Activated T-helper 1 cell treated with Interleukin-2 at 50 U/mL for 16 hours (primary cell): ENCODE measurements around the gene GPN3.
"Not testable (repeated sequence)": the region's sequence is repeated elsewhere in the genome, so short reads cannot be mapped to it uniquely, and the experiment has no call there.

ENCODE experiments used
- DNase-seq: peaks from one replicate; pipeline ENCODE4 v3.0.0-alpha.2; 2020; ENCODE audit warnings: low read depth

GPN3 gene

DNA sequence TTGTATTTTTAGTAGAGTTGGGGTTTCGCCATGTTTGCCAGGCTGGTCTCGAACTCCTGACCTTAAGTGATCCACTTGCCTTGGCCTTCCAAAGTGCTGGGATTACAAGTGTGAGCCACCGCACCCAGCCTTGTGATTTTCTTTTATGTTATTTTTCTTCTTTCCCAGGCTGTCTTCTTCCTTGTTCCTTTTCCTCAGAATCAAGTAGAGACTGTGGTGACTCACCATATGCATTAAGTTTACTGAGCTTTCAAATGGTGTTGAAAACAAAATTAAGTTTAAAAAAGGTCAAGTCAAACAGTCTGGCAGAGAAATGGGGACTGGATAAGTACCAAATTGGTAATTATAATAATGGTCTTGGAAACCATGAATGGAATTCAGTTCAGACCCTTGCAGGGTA is 23.6 kb downstream of the GPN3 start:
- DNase-seq, result no peak

GRCh38 chr12:110436231-110436630 is 31.8 kb downstream of the GPN3 start:
- DNase-seq, result no peak

DNA sequence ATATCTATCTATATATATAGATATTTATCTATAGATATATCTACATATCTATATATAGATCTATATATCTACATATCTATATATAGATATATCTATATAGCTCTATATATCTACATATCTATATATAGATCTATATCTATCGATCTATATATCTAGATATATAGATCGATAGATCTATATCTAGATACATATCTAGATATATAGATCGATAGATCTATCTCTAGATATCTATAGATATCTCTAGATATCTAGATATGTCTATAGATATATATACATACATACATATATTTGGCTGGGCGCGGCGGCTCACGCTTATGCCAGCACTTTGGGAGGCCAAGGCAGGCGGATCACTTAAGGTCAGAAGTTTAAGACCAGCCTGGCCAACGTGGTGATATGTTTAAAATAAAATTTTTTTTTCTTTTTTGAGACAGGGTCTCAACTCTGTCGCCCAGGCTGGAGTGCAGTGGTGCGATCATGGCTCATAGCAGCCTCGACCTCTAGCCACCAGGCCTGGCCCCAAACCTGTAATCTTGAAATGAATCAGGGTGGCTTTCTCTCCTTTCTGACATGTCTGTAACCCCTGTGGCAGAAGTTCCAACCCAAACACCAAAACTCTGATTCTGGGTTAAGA is 36.0 kb downstream of the GPN3 start:
- DNase-seq, result no peak

DNA sequence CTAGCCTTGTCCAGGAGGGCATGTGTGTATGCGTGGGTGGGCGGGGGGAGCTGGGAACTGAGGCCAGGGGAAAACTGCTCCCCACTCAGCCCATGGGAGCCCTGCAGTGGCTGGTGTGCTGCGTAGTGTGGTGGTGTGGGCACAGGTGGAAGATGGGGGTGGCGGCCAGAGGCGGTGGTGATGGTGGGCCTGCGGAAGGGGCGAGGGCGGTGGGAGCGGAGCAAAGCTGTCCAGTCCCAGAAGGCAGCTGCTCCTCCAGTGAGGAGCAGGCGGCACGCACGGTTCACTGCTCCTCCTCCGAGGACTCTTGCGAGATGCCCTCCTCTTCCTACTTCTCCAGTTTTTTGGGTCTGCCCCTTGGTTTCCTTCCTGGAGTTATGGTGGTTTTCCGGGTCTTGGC is 38.4 kb downstream of the GPN3 start:
- DNase-seq, result not testable (repeated sequence)

DNA sequence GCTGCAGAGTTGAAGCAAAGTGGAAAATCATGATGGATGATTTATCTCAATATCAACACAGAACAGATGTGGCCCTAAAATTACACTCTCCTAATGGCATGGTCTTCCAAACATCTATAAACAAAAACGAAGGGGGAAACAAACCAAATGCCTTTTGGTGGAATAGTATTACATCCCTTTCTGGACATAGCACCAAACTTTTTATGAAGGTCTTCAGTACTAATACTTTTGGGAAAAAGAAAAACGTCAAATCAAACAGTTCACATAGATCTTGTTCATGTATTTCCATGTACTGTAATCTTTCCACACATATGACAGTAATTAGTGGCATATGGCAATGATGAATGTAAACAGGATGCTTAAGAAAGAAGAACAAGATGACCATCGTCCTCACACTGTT is 41.7 kb downstream of the GPN3 start:
- DNase-seq, result no peak

- no peak for DNase-seq
These were observed 43.8 kb downstream of the GPN3 start for GRCh38 chr12:110424237-110424636.

DNA sequence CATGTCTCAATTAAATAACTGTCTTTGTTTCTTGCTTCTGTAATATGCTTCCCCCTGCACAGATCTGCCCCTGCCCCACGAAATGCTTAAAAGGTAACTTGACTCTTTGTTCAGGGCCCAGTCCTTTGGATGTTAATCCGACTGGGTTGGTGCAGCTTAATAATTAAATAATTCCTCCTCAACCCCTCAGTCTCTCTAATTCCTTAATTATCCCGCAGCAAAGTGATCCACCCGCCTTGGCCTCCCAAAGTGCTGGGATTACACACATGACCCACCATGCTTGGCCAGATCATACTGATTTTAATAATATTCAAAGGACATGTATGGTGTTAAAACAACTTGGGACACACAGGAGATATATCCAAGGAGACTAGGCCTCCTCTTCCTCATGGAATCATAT is 46.4 kb downstream of the GPN3 start:
- DNase-seq, result no peak

DNA sequence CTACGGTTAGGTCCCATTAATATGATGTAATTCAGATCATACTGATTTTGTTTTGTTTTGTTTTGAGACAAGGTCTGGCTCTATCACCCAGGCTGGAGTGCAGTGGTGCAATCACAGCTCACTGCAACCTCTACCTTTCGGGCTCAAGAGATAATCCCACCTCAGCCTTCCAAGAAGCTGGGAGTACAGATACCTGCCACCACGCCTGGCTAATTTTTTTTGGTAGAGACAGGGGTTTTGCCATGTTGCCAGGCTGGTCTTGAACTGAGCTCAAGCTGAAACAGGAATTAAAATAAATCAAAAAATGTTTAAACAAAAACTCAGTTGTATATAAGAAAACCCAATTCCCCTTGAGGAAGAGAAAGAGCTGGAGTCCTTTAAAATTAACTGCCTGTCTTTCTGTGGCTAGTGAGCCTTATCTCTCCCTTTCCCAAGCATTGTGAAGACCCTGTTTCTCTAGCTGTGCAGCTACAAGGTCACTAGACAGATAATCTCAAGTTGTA is 46.8 kb downstream of the GPN3 start:
- DNase-seq, result no peak

- DNase-seq, result not testable (repeated sequence)
These were observed 47.4 kb downstream of the GPN3 start for GRCh38 chr12:110420644-110421043.

DNA sequence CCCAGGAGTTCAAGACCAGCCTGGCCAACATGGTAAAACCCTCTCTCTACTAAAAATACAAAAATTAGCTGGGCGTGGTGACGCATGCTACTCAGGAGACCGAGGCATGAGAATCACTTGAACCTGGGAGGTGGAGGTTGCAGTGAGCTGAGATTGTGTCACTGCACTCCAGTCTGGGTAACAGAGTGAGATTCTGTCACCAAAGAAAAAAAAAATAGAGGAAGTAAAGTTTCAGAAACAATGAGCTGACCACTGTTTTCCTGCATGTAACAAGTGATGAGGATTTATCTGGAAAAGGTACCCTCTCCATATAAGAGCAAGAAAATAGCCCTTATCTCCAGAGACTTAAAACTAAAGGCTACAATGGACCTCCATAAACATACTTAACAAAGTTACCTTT is 50.9 kb downstream of the GPN3 start:
- not testable (repeated sequence) for DNase-seq

- not testable (repeated sequence) for DNase-seq
These were observed 58.0 kb downstream of the GPN3 start for GRCh38 chr12:110410086-110410485.

GRCh38 chr12:110405126-110405662 is 62.9 kb downstream of the GPN3 start:
- DNase-seq, result not testable (repeated sequence)

DNA sequence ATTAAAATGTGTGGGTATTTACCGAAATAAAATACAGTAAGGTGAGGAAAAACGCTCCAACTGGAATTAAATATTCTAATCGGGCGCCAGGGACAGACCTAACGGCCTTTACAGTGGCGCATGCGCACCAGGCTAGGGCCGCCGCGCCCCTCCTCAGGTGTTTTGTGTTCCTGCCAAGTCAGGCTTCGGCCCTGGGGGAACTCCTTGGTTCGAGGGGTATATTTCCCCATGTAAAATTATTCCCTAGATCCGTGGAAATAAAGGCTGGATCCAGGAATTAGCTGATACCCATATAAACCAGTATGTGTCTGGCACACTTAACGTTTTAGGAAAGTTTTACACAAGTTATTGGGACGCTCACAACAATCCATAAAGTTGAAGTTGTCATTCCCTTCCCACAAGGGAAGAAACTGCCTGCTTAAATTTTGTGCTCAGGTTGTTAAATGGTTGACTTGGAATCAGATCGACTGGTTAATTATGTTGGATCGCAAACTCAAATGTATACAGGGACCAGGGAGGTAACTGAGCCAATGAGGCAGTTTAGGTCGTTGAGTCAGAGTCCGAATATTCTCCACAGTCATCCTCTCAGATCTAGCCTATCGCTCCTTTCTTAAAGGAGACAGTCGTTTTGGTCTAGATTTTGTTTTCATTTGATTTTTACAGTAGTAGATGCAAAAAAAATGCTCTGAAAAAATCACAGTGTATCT is 63.9 kb downstream of the GPN3 start:
- DNase-seq, result peak; percentile 67

- DNase-seq, result peak; percentile 73
These were observed 64.7 kb downstream of the GPN3 start, which contains the start of gene ANAPC7 for GRCh38 chr12:110403146-110403975. ANAPC7 (minus strand) TSS chr12:110403708; CDS start chr12:110403627, 81 bp downstream.
